CD8-positive, alpha-beta memory T cell (primary cell): ENCODE data around the gene FBXO22. TPM values are rescaled to one million over a fixed set of nuclear protein-coding genes. Genes with fewer than 3 reads are reported as not detected.

Source experiments
- CTCF ChIA-PET: fragments of 350-600 bp; sonication (Branson Sonifier 250); formaldehyde crosslinking; loops from one replicate; lab custom pipeline; 2021; ENCODE audit warnings: antibody characterized with exemption; lab: Charles Lee
- POLR2A ChIA-PET: fragments of 350-600 bp; sonication (Branson Sonifier 250); formaldehyde crosslinking; loops from one replicate; lab custom pipeline; 2021; ENCODE audit warnings: antibody characterized with exemption; lab: Charles Lee
- DNase-seq, 5 donors: peaks; one replicate each; pipeline versions ENCODE4 v3.0.0 to v3.0.0-alpha.2; 2020 to 2022; ENCODE audit warnings: mixed read lengths in 1 of 5
- H3K27ac ChIP-seq: one replicate; pipeline ENCODE4 v1.7.0; 2013; ENCODE audit warnings: low read depth, mild to moderate bottlenecking, low read length, moderate library complexity
- H3K27me3 ChIP-seq: 2 replicates; pipeline ENCODE4 v1.7.0; 2013; ENCODE audit warnings: low read length, mild to moderate bottlenecking; ENCODE audit not compliant: insufficient read depth, poor library complexity, severe bottlenecking
- H3K36me3 ChIP-seq: 2 replicates; pipeline ENCODE4 v1.7.0; 2013; ENCODE audit warnings: mild to moderate bottlenecking, low read length, moderate library complexity; ENCODE audit not compliant: insufficient read depth
- H3K4me1 ChIP-seq: 2 replicates; pipeline ENCODE4 v1.7.0; 2013; ENCODE audit warnings: mild to moderate bottlenecking, low read length, moderate library complexity; ENCODE audit not compliant: insufficient read depth
- H3K4me3 ChIP-seq: 2 replicates; pipeline ENCODE4 v1.7.0; 2013; ENCODE audit warnings: mild to moderate bottlenecking, low read length
- H3K9me3 ChIP-seq: 2 replicates; pipeline ENCODE4 v1.7.0; 2013; ENCODE audit warnings: mild to moderate bottlenecking, low read length
- H3K27ac Mint-ChIP-seq, 8 donors: one replicate each; pipeline ENCODE4 v1.8.0; 2020 to 2021; ENCODE audit warnings: mixed read lengths in 8 of 8, mild to moderate bottlenecking in 6 of 8, inconsistent platforms in 3 of 8, moderate library complexity in 3 of 8
- H3K27me3 Mint-ChIP-seq, 2 donors: one replicate each; pipeline ENCODE4 v1.8.0; 2020 to 2021; ENCODE audit warnings: mixed read lengths in 2 of 2, mild to moderate bottlenecking in 1 of 2, moderate library complexity in 1 of 2
- H3K36me3 Mint-ChIP-seq, 3 donors: one replicate each; pipeline ENCODE4 v1.8.0; 2020 to 2021; ENCODE audit warnings: mixed read lengths in 3 of 3, inconsistent platforms in 1 of 3, mild to moderate bottlenecking in 1 of 3
- H3K4me1 Mint-ChIP-seq, 3 donors: one replicate each; pipeline ENCODE4 v1.8.0; 2020 to 2021; ENCODE audit warnings: mixed read lengths in 3 of 3, inconsistent platforms in 1 of 3, mild to moderate bottlenecking in 1 of 3
- H3K4me3 Mint-ChIP-seq, 7 donors: one replicate each; pipeline ENCODE4 v1.8.0; 2020 to 2021; ENCODE audit warnings: mixed read lengths in 7 of 7, mild to moderate bottlenecking in 6 of 7, moderate library complexity in 4 of 7, inconsistent platforms in 2 of 7
- H3K9me3 Mint-ChIP-seq, 5 donors: one replicate each; pipeline ENCODE4 v1.8.0; 2020 to 2022; ENCODE audit warnings: mixed read lengths in 5 of 5, mild to moderate bottlenecking in 3 of 5, moderate library complexity in 2 of 5, inconsistent platforms in 1 of 5
- polyA plus RNA-seq: library from polyadenylated mRNA; unstranded; fragments of 300-500 nt; fragmentation: Illumina TruSeq; gene quantifications from one replicate; pipeline ENCODE4 v1.2.3, GENCODE V29; 2021
- total RNA-seq, 2 experiments: library from RNA; stranded (reverse); gene quantifications; one replicate each; pipeline ENCODE4 v1.2.3, GENCODE V29; 2021

FBXO22 gene
- total and polyA plus RNA-seq, 3 experiments from 2014 or later, result 14.2 to 60.4 (median 57.8) TPM

GRCh38 chr15:75985971-75986370 is 82.3 kb downstream of the FBXO22 start:
- H3K27me3 Mint-ChIP-seq, result peaks cover 4 to 9% of the 10 kb centered on the region in 2 donors
- ChIA-PET POLR2A (no interaction called here), CTCF (no interaction called here)
- no peaks in the 10 kb centered on the region for H3K4me1 Mint-ChIP-seq
- no peak overlapping the region for H3K4me3 ChIP-seq
- no peak for DNase-seq
- no peaks in the 10 kb centered on the region for H3K36me3 Mint-ChIP-seq
- H3K27ac ChIP-seq, result no peak overlapping the region
- no peaks in the 10 kb centered on the region for H3K4me1 ChIP-seq
- H3K9me3 Mint-ChIP-seq, result no peaks in the 10 kb centered on the region
- H3K36me3 ChIP-seq, result no peaks in the 10 kb centered on the region
- H3K27me3 ChIP-seq, result no peaks in the 10 kb centered on the region
- no peak overlapping the region for H3K4me3 Mint-ChIP-seq
- H3K9me3 ChIP-seq, result no peaks in the 10 kb centered on the region
- H3K27ac Mint-ChIP-seq, result no peak overlapping the region

DNA sequence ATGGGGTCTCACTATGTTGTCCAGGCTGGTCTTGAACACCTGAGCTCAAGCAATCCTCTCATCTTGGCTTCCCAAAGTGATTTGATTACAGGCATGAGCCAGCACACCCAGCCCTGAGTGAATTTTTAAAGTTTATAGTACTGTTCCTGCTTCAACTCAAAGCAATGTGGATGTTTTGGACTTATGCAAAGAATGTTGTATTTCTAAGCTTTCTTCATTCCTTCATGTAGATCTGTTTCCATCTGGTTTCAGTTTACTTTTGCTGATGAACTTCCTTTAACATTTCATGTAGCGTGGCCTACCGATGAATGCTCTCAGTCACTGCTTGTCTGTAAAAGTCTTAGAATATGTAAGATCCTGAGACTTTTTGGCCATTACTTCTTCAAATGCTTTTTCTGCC is 85.4 kb downstream of the FBXO22 start:
- Mint-ChIP-seq H3K27me3 (peaks cover 4 to 6% of the 10 kb centered on the region in 2 donors), H3K4me1 (no peaks in the 10 kb centered on the region), H3K4me3 (no peak overlapping the region), H3K9me3 (peaks cover 4 to 9% (median 7%) of the 10 kb centered on the region in 5 donors), H3K27ac (no peak overlapping the region), H3K36me3 (peaks cover 0 to under 1% (median 0%) of the 10 kb centered on the region in 3 donors)
- Histone ChIP-seq H3K4me1 (no peaks in the 10 kb centered on the region), H3K9me3 (no peaks in the 10 kb centered on the region), H3K36me3 (no peaks in the 10 kb centered on the region), H3K27me3 (no peaks in the 10 kb centered on the region), H3K4me3 (no peak overlapping the region), H3K27ac (no peak overlapping the region)
- CTCF ChIA-PET, result no interaction called here
- DNase-seq, result no peak
- POLR2A ChIA-PET, result no interaction called here

- Histone ChIP-seq H3K4me1 (no peaks in the 10 kb centered on the region), H3K27ac (no peak overlapping the region), H3K4me3 (no peak overlapping the region), H3K36me3 (no peaks in the 10 kb centered on the region), H3K9me3 (no peaks in the 10 kb centered on the region), H3K27me3 (no peaks in the 10 kb centered on the region)
- Mint-ChIP-seq H3K36me3 (peaks cover 0 to 3% (median 0%) of the 10 kb centered on the region in 3 donors), H3K4me3 (no peak overlapping the region), H3K27ac (no peak overlapping the region), H3K27me3 (peaks cover 6 to 12% of the 10 kb centered on the region in 2 donors), H3K9me3 (peaks cover 7 to 14% (median 13%) of the 10 kb centered on the region in 5 donors), H3K4me1 (no peaks in the 10 kb centered on the region)
- no peak for DNase-seq
- POLR2A ChIA-PET, result no interaction called here
- CTCF ChIA-PET, result no interaction called here
These were observed 86.2 kb downstream of the FBXO22 start for GRCh38 chr15:75989875-75990274.

Other genes starting within 250 kb of the FBXO22 start
- not detected for gene CSPG4, start 191.0 kb upstream of the FBXO22 start, total RNA-seq
- not detected for gene CSPG4, start 191.0 kb upstream of the FBXO22 start, polyA plus RNA-seq
- 10 to 100 TPM; 17.5 to 19.3 TPM for gene UBE2Q2, start 60.4 kb upstream of the FBXO22 start, total RNA-seq
- 38.3 TPM for gene UBE2Q2, start 60.4 kb upstream of the FBXO22 start, polyA plus RNA-seq
- gene NRG4, start 108.5 kb downstream of the FBXO22 start, total RNA-seq, result not detected
- not detected for gene NRG4, start 108.5 kb downstream of the FBXO22 start, polyA plus RNA-seq
- under 1 TPM; 0.11 TPM for gene TMEM266, start 156.1 kb downstream of the FBXO22 start, total RNA-seq
- gene TMEM266, start 156.1 kb downstream of the FBXO22 start, polyA plus RNA-seq, result not detected